Choroid plexus epithelial cell (primary cell): ENCODE data around the gene PRMT9.

Experiments used
- DNase-seq: peaks from one replicate; pipeline ENCODE4 v3.0.0-alpha.2; 2010; ENCODE audit warnings: low read depth
- H3K4me3 ChIP-seq: 2 replicates; pipeline ENCODE4 v1.5.1; 2011; ENCODE audit warnings: low read depth, mild to moderate bottlenecking, control low read depth, low read length, moderate library complexity
- TF ChIP-seq, protein P1 (sequence below): conservative IDR thresholded peaks from 2 replicates; pipeline ENCODE4 v1.5.1; 2011; ENCODE audit warnings: low read depth, mild to moderate bottlenecking, control low read depth, inconsistent platforms, low read length, moderate library complexity

The PRMT9 gene

DNA sequence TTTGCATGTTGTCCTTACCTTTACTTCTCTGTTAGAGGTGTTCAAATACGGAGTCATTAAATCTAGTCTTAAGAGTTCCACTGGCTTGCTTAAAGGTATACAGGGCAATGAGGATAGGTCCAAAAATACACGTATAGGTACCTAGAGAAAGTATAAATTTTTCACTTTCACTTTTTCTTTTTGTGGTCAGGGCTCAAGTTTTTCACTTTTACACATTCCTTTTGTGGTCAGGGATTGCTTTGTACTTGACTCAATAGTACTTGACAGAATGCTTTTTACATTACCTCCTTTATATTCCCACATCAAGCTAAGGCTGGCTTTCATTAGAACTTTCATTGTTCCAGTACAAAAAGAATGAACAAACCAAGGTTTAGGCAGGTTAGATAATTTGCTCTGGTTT lies 45.0 kb downstream of the PRMT9 start:
- TF ChIP-seq, protein P1, sequence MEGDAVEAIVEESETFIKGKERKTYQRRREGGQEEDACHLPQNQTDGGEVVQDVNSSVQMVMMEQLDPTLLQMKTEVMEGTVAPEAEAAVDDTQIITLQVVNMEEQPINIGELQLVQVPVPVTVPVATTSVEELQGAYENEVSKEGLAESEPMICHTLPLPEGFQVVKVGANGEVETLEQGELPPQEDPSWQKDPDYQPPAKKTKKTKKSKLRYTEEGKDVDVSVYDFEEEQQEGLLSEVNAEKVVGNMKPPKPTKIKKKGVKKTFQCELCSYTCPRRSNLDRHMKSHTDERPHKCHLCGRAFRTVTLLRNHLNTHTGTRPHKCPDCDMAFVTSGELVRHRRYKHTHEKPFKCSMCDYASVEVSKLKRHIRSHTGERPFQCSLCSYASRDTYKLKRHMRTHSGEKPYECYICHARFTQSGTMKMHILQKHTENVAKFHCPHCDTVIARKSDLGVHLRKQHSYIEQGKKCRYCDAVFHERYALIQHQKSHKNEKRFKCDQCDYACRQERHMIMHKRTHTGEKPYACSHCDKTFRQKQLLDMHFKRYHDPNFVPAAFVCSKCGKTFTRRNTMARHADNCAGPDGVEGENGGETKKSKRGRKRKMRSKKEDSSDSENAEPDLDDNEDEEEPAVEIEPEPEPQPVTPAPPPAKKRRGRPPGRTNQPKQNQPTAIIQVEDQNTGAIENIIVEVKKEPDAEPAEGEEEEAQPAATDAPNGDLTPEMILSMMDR = no peak
- H3K4me3 ChIP-seq = no peak overlapping the region
- DNase-seq = peak; percentile 72

DNA sequence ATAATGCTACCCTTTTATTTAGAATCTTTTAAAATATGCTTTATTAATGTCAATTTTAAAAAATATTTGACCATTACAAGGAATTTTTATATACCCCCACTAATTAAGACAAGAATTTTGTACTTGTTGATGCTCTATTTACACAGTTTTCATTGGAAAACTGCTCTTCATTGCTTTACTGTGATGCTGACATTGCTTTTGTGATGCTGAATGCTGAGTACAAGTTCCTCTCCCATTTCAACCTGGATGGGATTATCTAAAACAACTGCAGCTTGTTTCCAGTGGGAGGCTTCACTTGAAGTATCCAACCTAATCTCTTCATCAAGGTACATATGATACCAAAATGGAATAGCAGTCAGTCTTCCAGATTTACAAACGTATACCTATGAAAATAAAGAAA lies 45.6 kb downstream of the PRMT9 start:
- no peak for DNase-seq
- H3K4me3 ChIP-seq = no peak overlapping the region
- TF ChIP-seq, protein P1 = no peak

DNA sequence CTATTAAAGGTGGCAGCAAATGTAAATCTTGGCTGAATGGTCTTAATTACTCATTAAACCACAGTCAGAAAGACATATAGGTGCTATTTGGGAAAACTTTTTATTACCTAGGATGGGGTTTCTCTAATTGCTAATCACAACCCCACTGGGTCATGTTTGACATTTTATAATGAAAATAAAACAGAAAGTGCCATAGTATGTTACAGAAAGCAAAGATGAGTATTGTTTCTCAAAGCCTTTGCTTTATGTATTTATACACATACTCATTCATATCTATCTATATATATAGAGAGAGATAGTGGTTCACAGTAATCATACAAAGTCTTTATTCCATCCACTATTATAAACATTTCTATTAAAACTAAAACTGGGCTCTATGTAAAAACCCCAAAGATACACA lies 48.6 kb downstream of the PRMT9 start:
- TF ChIP-seq, protein P1 = no peak
- no peak overlapping the region for H3K4me3 ChIP-seq
- no peak for DNase-seq

DNA sequence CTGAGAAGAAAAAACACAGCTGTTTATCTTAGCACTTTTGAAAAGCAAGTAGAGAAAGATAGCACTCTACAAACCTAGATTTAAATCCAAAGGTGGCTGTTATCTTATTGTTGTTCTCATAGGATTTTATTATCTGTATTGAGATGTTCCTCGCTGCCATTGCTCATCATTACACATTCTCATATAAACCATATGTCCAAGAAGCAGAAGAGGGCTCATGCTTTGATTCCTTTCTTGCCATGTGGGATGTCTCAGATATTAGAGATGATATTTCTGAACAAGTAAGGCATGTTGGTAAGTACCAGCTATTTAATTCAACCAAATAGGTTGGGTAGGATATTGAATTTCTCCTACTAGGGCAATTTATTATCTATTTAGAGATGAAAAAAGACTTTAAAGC lies 50.3 kb downstream of the PRMT9 start:
- no peak overlapping the region for H3K4me3 ChIP-seq
- TF ChIP-seq, protein P1 = no peak
- DNase-seq = no peak

DNA sequence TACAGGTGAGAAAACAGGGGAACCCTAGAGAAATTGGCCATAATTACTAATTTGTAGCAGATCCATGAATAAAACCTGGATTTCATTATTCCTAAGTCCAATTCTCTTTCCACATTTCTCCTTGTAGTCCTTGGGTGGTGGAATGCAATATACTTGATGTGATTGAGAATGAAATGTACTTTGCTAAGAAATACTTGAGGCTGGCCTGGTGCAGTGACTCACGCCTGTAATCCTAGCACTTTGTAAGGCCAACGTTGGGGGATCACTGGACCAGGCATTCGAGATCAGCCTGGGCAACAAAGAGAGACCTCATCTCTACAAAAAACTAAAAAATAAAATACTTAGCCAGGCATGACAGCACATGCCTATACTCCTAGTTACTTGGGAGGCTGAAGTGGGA lies 50.9 kb downstream of the PRMT9 start:
- no peak overlapping the region for H3K4me3 ChIP-seq
- peak; percentile 76 for DNase-seq
- TF ChIP-seq, protein P1 = no peak

DNA sequence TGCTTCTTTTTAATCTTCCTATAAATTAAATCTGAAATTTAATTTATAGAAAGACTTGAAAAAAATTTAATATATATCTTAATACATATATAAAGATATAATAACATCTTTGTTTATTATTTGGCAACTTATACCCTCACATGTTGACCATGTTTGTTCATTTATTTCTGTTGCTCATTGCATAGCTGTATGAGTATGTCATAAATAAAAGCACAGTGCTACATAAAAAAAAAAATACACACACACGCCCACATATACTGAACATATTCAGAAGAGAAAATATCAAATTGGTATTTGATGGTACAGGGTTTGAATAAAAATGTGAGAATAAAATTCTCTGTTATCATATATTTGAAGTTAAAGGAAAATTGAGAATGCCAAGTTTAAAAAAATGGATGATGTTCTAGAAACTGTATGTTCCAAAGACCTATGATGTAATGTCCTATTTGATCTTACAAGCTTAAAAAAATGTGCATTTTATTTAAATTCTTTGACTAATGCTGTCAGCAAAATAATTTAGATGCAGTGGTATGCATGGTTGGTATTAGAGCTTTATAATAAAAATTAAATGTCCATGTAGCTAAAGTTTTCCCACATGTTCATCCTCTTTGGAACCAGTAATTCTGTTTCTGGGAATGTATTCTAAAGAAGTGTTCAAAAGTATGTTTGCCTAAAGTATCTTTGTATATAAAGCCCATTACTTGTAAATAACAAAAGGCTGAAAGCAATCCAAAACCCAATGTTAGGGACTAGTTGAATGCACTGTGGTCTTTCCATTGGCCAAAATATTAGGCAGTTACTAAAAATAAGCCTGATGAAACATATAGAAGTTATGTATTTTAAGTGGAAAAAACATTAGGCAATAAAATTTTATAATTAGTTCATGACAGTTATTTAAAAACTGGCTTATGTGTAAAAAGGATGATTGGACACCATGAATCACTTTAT lies 53.9 kb downstream of the PRMT9 start:
- no peak for DNase-seq
- no peak overlapping the region for H3K4me3 ChIP-seq
- TF ChIP-seq, protein P1 = no peak

DNA sequence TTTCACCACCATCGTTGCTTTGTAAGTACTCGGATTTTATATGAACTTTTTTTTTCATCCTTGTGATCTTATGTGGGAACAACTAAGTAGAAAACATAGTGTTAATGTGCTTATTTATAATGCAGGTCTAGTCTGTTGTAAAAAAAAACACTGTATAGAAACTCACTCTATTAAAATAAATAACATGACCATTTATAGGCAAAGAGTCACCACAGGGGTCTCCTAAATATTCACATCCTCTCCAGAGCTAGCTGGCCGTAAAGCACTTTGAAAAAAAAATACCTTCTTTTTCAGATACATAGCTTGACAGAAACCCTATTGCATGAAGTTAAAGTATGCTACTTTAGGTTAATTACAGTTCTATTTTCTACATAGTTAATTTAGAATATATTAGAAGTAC lies 55.5 kb downstream of the PRMT9 start:
- peak; percentile 28 for DNase-seq
- no peak overlapping the region for H3K4me3 ChIP-seq
- TF ChIP-seq, protein P1 = no peak
